HCT116 (cell line): Measurements from ENCODE around the gene MED7. TPM values are rescaled to one million over a fixed set of nuclear protein-coding genes. Genes with fewer than 3 reads are reported as not detected.

Experiments
- ATAC-seq: fragments of 200-7000 bp; cut with Tn5 transposase; 2 replicates; pipeline ENCODE4 v1.9.1; 2020; ENCODE audit warnings: mild to moderate bottlenecking, moderate library complexity
- BruUV-seq: library from RNA; stranded (reverse); fragments of 400-500 nt; replicated peaks from 2 replicates; lab custom pipeline; 2021; lab: Mats Ljungman, UMichigan
- CTCF ChIA-PET: fragments of 300-600 bp; sonication (Branson Sonifier 250); formaldehyde crosslinking; loops from one replicate; lab custom pipeline; 2021; ENCODE audit warnings: antibody characterized with exemption; lab: Charles Lee
- POLR2A ChIA-PET: fragments of 300-600, 350-600 bp; sonication (Branson Sonifier 250); formaldehyde crosslinking; loops from one replicate; lab custom pipeline; 2021; ENCODE audit warnings: antibody characterized with exemption; lab: Charles Lee
- RAD21 ChIA-PET, 2 experiments: fragments of 300-600 bp; sonication (Branson Sonifier 250); formaldehyde crosslinking; loops; one replicate each; lab custom pipeline; 2023; ENCODE audit warnings: low total read pairs in 2 of 2; ENCODE audit not compliant: uncharacterized antibody in 2 of 2, unreplicated experiment in 2 of 2, low non-redundant PET in 1 of 2; lab: Charles Lee
- DNase-seq: peaks from one replicate; pipeline ENCODE4 v3.0.0-alpha.2; 2010; ENCODE audit warnings: low read depth, low spot score
- H2AFZ ChIP-seq: fragments of 200-600 bp; shearing (Covaris generic), sonication (generic); 2 replicates; pipeline ENCODE4 v1.6.1; 2017; ENCODE audit warnings: low read depth, mixed run types, mixed read lengths, antibody characterized with exemption, low read length; ENCODE audit not compliant: poor library complexity, severe bottlenecking
- H3K27ac ChIP-seq: 2 replicates; pipeline ENCODE4 v1.5.1; 2012; ENCODE audit warnings: low read depth, low read length
- H3K27me3 ChIP-seq: fragments of 200-600 bp; sonication (generic); 2 replicates; pipeline ENCODE4 v1.6.1; 2016; ENCODE audit warnings: mixed run types, low read length, mixed read lengths; ENCODE audit not compliant: insufficient read depth
- H3K36me3 ChIP-seq, 2 experiments: fragments of 200-500 bp in 1 of 2; fragments of 200-600 bp in 1 of 2; sonication (Bioruptor generic) in 1 of 2; sonication (generic) in 1 of 2; 2 replicates each; pipeline versions ENCODE4 v1.5.1 to v1.6.1; 2014 to 2016; ENCODE audit warnings: low read length in 2 of 2, inconsistent platforms in 1 of 2, mixed read lengths in 1 of 2, mixed run types in 1 of 2; ENCODE audit not compliant: insufficient read depth in 2 of 2, control insufficient read depth in 1 of 2
- H3K4me1 ChIP-seq, 2 experiments: fragments of 200-600 bp in 1 of 2; sonication (generic) in 1 of 2; 2 replicates each; pipeline versions ENCODE4 v1.5.1 to v1.6.1; 2012 to 2017; ENCODE audit warnings: low read length in 2 of 2, inconsistent platforms in 1 of 2, mild to moderate bottlenecking in 1 of 2, mixed read lengths in 1 of 2, mixed run types in 1 of 2, moderate library complexity in 1 of 2; ENCODE audit not compliant: insufficient read depth in 2 of 2, control insufficient read depth in 1 of 2
- H3K4me2 ChIP-seq: fragments of 200-600 bp; sonication (generic); 2 replicates; pipeline ENCODE4 v1.6.1; 2017; ENCODE audit warnings: mixed run types, low read length, mixed read lengths
- H3K4me3 ChIP-seq, 2 experiments: fragments of 200-600 bp in 1 of 2; sonication (generic) in 1 of 2; replicated peaks in 1 of 2; 2 replicates each; pipeline ENCODE4 v1.5.1; 2011 to 2016; ENCODE audit warnings: low read length in 2 of 2, control low read depth in 1 of 2, low read depth in 1 of 2, mild to moderate bottlenecking in 1 of 2, mixed read lengths in 1 of 2, mixed run types in 1 of 2
- H3K79me2 ChIP-seq: fragments of 200-600 bp; sonication (generic); 2 replicates; pipeline ENCODE4 v1.6.1; 2017; ENCODE audit warnings: mild to moderate bottlenecking, mixed run types, low read length, moderate library complexity, mixed read lengths; ENCODE audit not compliant: insufficient read depth
- H3K9ac ChIP-seq: fragments of 200-600 bp; sonication (generic); 2 replicates; pipeline ENCODE4 v1.6.1; 2016; ENCODE audit warnings: low read length, mixed read lengths
- H3K9me2 ChIP-seq: fragments of 200-600 bp; sonication (generic), shearing (Covaris generic); 2 replicates; pipeline ENCODE4 v1.6.1; 2017; ENCODE audit warnings: mixed run types, mild to moderate bottlenecking, moderate library complexity; ENCODE audit not compliant: insufficient read depth
- H3K9me3 ChIP-seq, 2 experiments: fragments of 200-500 bp in 1 of 2; fragments of 200-600 bp in 1 of 2; sonication (Bioruptor generic) in 1 of 2; sonication (generic) in 1 of 2; 2 replicates each; pipeline ENCODE4 v1.6.1; 2014 to 2017; ENCODE audit warnings: low read length in 2 of 2, mixed read lengths in 2 of 2, inconsistent platforms in 1 of 2, low read depth in 1 of 2, mild to moderate bottlenecking in 1 of 2, mixed run types in 1 of 2, moderate library complexity in 1 of 2; ENCODE audit not compliant: control insufficient read depth in 1 of 2, insufficient read depth in 1 of 2
- H4K20me1 ChIP-seq: fragments of 200-600 bp; sonication (generic), shearing (Covaris generic); 2 replicates; pipeline ENCODE4 v1.6.1; 2017; ENCODE audit warnings: mixed run types, mild to moderate bottlenecking, moderate library complexity; ENCODE audit not compliant: insufficient read depth
- ELF1 ChIP-seq: IDR thresholded peaks from 2 replicates; pipeline ENCODE4 v1.6.1; 2012; ENCODE audit warnings: low read depth, borderline replicate concordance
- EZH2 ChIP-seq: fragments of 200-600 bp; sonication (generic); IDR thresholded peaks from 2 replicates; pipeline ENCODE4 v1.6.1; 2017; ENCODE audit warnings: antibody characterized with exemption, mixed run types
- FOSL1 ChIP-seq: IDR thresholded peaks from 2 replicates; pipeline ENCODE4 v1.6.1; 2012; ENCODE audit warnings: low read depth
- MAX ChIP-seq: IDR thresholded peaks from 2 replicates; pipeline ENCODE4 v1.6.1; 2012
- POLR2A ChIP-seq: IDR thresholded peaks from 2 replicates; pipeline ENCODE4 v1.7.0; 2011; ENCODE audit warnings: borderline replicate concordance; ENCODE audit not compliant: insufficient read depth, insufficient read length; ENCODE audit errors: extremely low read depth
- TCF7L2 ChIP-seq: IDR thresholded peaks from 2 replicates; pipeline ENCODE4 v1.7.0; 2011; ENCODE audit warnings: borderline replicate concordance, inconsistent platforms; ENCODE audit not compliant: insufficient read depth, insufficient read length; ENCODE audit errors: extremely low read depth
- YY1 ChIP-seq: IDR thresholded peaks from 2 replicates; pipeline ENCODE4 v1.6.1; 2011; ENCODE audit warnings: low read length, low read depth, moderate library complexity, mild to moderate bottlenecking; ENCODE audit not compliant: insufficient replicate concordance; ENCODE audit errors: extremely low read depth
- ZFX ChIP-seq: fragments of 450-650 bp; IDR thresholded peaks from 2 replicates; pipeline ENCODE4 v1.6.1; 2017
- intact Hi-C: fragments of 100-400 bp; cut with micrococcal nuclease; formaldehyde crosslinking; loops from 2 replicates; pipeline ENCODE4 v1.10.0; 2022
- total RNA-seq: library from RNA; stranded (reverse); gene quantifications from one replicate; pipeline ENCODE4 v1.2.1, GENCODE V29; 2021; ENCODE audit not compliant: unreplicated experiment
- TF ChIP-seq, protein P1 (sequence below): IDR thresholded peaks from 2 replicates; pipeline ENCODE4 v1.6.1; 2011; ENCODE audit warnings: mild to moderate bottlenecking, low read length, moderate library complexity; ENCODE audit not compliant: insufficient replicate concordance; ENCODE audit errors: extremely low read depth

MED7 gene
- total RNA-seq, 1 experiment from 2014 or later, result 9.1 TPM

DNA sequence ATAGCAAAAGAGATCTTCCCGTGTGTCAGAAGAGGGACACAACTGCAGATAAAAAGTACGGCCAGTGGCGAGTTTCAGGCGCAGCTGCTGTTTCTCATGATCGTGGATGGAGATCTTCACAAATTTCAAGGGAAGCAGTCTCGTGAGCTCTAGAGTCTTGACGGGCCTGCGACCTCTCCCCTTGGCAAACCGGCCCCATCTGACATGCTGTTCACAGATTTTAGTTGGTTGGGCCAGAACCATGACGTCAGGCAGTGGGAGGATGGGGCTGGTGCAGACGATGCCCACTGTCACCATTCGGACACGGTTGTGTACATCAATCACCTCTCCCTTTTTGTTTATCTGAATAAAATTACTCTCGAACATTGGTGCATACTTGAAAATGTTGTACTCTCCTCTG, 23.0 kb upstream of the MED7 start:
- Histone ChIP-seq H3K36me3 (no peaks in the 10 kb centered on the region), H3K4me1 (no peaks in the 10 kb centered on the region), H4K20me1 (no peaks in the 10 kb centered on the region), H3K9ac (no peak overlapping the region), H3K9me3 (no peaks in the 10 kb centered on the region), H2AFZ (no peak overlapping the region), H3K27me3 (peaks cover 26% of the 10 kb centered on the region), H3K79me2 (no peaks in the 10 kb centered on the region), H3K9me2 (no peaks in the 10 kb centered on the region), H3K27ac (no peak overlapping the region), H3K4me2 (no peak overlapping the region), H3K4me3 (no peak overlapping the region)
- TF ChIP-seq YY1 (no peak), FOSL1 (no peak), TCF7L2 (no peak), ELF1 (no peak)
- TF ChIP-seq, protein P1, sequence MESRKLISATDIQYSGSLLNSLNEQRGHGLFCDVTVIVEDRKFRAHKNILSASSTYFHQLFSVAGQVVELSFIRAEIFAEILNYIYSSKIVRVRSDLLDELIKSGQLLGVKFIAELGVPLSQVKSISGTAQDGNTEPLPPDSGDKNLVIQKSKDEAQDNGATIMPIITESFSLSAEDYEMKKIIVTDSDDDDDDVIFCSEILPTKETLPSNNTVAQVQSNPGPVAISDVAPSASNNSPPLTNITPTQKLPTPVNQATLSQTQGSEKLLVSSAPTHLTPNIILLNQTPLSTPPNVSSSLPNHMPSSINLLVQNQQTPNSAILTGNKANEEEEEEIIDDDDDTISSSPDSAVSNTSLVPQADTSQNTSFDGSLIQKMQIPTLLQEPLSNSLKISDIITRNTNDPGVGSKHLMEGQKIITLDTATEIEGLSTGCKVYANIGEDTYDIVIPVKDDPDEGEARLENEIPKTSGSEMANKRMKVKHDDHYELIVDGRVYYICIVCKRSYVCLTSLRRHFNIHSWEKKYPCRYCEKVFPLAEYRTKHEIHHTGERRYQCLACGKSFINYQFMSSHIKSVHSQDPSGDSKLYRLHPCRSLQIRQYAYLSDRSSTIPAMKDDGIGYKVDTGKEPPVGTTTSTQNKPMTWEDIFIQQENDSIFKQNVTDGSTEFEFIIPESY, result no peak
- ChIA-PET RAD21 (no interaction called here), CTCF (no interaction called here), POLR2A (no interaction called here)
- DNase-seq (no peak), ATAC-seq (no peak)
- intact Hi-C loops, result no loop called here
- BruUV-seq, result no TSS peak

GRCh38 chr5:157165261-157165660, 22.6 kb upstream of the MED7 start:
- ATAC-seq, result no peak
- TF ChIP-seq MAX, result no peak
- no peak for TF ChIP-seq FOSL1
- no peak for TF ChIP-seq EZH2
- no peak for TF ChIP-seq POLR2A
- no peak for TF ChIP-seq ZFX
- TF ChIP-seq, protein P1, result no peak
- no peaks in the 10 kb centered on the region for H3K36me3 ChIP-seq
- H3K9ac ChIP-seq, result no peak overlapping the region
- ChIA-PET POLR2A (no interaction called here), RAD21 (no interaction called here), CTCF (no interaction called here)
- H4K20me1 ChIP-seq, result no peaks in the 10 kb centered on the region
- no peaks in the 10 kb centered on the region for H3K4me1 ChIP-seq
- no peak overlapping the region for H2AFZ ChIP-seq
- no peak for DNase-seq
- intact Hi-C loops, result no loop called here
- H3K9me2 ChIP-seq, result no peaks in the 10 kb centered on the region
- no peaks in the 10 kb centered on the region for H3K79me2 ChIP-seq
- no peaks in the 10 kb centered on the region for H3K9me3 ChIP-seq
- H3K4me2 ChIP-seq, result no peak overlapping the region
- peaks cover 29% of the 10 kb centered on the region for H3K27me3 ChIP-seq
- H3K4me3 ChIP-seq, result no peak overlapping the region
- no TSS peak for BruUV-seq
- H3K27ac ChIP-seq, result no peak overlapping the region
